Spleen (tissue), 7 donors: ENCODE data around the gene DHCR7.

Experiments used
- POLR2A ChIP-seq, 3 donors: fragments of 450-650 bp; IDR thresholded peaks; one replicate each; pipeline ENCODE4 v1.5.1; 2017; ENCODE audit warnings: antibody characterized with exemption in 3 of 3, mild to moderate bottlenecking in 1 of 3
- POLR2AphosphoS5 ChIP-seq, 3 donors: sonication (generic); formaldehyde crosslinking; IDR thresholded peaks; one replicate each; pipeline ENCODE4 v1.5.1; 2017; ENCODE audit warnings: antibody characterized with exemption in 3 of 3
- TF ChIP-seq, protein P1 (sequence below), 11 experiments: fragments of 200-600 bp in 7 of 11; fragments of 450-650 bp in 4 of 11; sonication (generic) in 4 of 11; IDR thresholded peaks in 8 of 11; conservative IDR thresholded peaks in 3 of 11; 1 replicate in 7 of 11; 2 replicates in 4 of 11; pipeline versions ENCODE4 v1.4.0 to v1.8.0; 2016 to 2021; ENCODE audit warnings: antibody characterized with exemption in 11 of 11, inconsistent platforms in 4 of 11, mild to moderate bottlenecking in 1 of 11
- donor health status: DM: no; HTN: no; CAD: no; lungs with moderate emphysema.
- donor health status: DM: no; HTN: no; CAD: no.
- donor health status: DM: no; HTN: no; CAD: no.

DNA sequence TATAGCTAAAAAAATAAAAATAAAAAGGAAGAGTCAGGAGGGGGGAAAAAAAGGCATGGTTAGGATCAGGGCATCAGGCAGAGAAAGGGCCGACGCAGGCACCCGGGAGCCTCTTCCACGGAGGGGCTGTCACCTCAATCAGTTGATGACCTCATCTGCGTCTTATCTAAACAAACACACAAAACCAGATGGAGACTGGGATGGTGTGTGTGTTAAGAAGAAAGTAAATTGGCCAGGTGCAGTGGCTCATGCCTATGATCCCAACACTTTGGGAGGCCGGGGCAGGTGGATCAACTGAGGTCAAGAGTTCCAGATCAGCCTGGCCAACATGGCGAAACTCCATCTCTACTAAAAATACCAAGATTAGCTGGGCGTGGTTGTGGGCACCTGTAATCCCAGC, 63.6 kb downstream of the DHCR7 start:
- TF ChIP-seq, protein P1, sequence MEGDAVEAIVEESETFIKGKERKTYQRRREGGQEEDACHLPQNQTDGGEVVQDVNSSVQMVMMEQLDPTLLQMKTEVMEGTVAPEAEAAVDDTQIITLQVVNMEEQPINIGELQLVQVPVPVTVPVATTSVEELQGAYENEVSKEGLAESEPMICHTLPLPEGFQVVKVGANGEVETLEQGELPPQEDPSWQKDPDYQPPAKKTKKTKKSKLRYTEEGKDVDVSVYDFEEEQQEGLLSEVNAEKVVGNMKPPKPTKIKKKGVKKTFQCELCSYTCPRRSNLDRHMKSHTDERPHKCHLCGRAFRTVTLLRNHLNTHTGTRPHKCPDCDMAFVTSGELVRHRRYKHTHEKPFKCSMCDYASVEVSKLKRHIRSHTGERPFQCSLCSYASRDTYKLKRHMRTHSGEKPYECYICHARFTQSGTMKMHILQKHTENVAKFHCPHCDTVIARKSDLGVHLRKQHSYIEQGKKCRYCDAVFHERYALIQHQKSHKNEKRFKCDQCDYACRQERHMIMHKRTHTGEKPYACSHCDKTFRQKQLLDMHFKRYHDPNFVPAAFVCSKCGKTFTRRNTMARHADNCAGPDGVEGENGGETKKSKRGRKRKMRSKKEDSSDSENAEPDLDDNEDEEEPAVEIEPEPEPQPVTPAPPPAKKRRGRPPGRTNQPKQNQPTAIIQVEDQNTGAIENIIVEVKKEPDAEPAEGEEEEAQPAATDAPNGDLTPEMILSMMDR (IDR thresholded peaks at IDR 0.05 in 8 of 11, conservative IDR thresholded peaks at IDR 0.05 in 3 of 11): no peak
- no peak for TF ChIP-seq POLR2AphosphoS5 (IDR thresholded peaks at IDR 0.05)
- no peak for TF ChIP-seq POLR2A (IDR thresholded peaks at IDR 0.05)
